HEK293 (cell line): ENCODE measurements around the gene ARHGAP8.

ENCODE experiments used
- CTCF ChIA-PET: fragments of 350-600 bp; formaldehyde crosslinking; extraction: SDS; loops from one replicate; lab custom pipeline; 2021; ENCODE audit warnings: antibody characterized with exemption; lab: Yijun Ruan, JAX
- POLR2A ChIA-PET: fragments of 300-600 bp; formaldehyde crosslinking; extraction: SDS; loops from one replicate; lab custom pipeline; 2020; ENCODE audit warnings: antibody characterized with exemption, inconsistent platforms; lab: Yijun Ruan, JAX
- H3K27ac ChIP-seq: fragments of 200-500 bp; sonication (Bioruptor generic); 2 replicates; pipeline ENCODE4 v1.5.1; 2014; ENCODE audit warnings: low read depth, low read length, control low read depth, inconsistent platforms; ENCODE audit errors: extremely low read depth
- H3K36me3 ChIP-seq, 2 experiments: fragments of 200-500 bp in 1 of 2; sonication (Bioruptor generic) in 1 of 2; 1 replicate in 1 of 2; 2 replicates in 1 of 2; pipeline ENCODE4 v1.5.1; 2014 to 2017; ENCODE audit warnings: inconsistent platforms in 2 of 2, low read length in 2 of 2; ENCODE audit not compliant: control insufficient read depth in 2 of 2, insufficient read depth in 1 of 2
- H3K4me1 ChIP-seq: fragments of 200-500 bp; sonication (Bioruptor generic); 2 replicates; pipeline ENCODE4 v1.5.1; 2014; ENCODE audit warnings: mild to moderate bottlenecking, low read length, inconsistent platforms; ENCODE audit not compliant: control insufficient read depth, insufficient read depth
- H3K4me3 ChIP-seq: 2 replicates; pipeline ENCODE4 v1.5.1; 2011; ENCODE audit warnings: low read depth, mild to moderate bottlenecking, control low read depth, low read length, moderate library complexity
- H3K9me3 ChIP-seq: fragments of 200-500 bp; sonication (Bioruptor generic); 2 replicates; pipeline ENCODE4 v1.5.1; 2014; ENCODE audit warnings: low read depth, low read length, inconsistent platforms; ENCODE audit not compliant: control insufficient read depth, insufficient read depth
- KLF8 ChIP-seq: fragments of 450-650 bp; formaldehyde crosslinking; IDR thresholded peaks from 2 replicates; pipeline ENCODE4 v1.5.1; 2016; ENCODE audit warnings: missing biosample characterization, missing genetic modification characterization
- MZF1 ChIP-seq: fragments of 450-650 bp; formaldehyde crosslinking; IDR thresholded peaks from 2 replicates; pipeline ENCODE4 v1.5.1; 2017; ENCODE audit warnings: missing biosample characterization, missing genetic modification characterization, borderline replicate concordance
- PATZ1 ChIP-seq: fragments of 450-650 bp; formaldehyde crosslinking; IDR thresholded peaks from 2 replicates; pipeline ENCODE4 v1.5.1; 2016; ENCODE audit warnings: missing biosample characterization, missing genetic modification characterization
- PRDM2 ChIP-seq: fragments of 450-650 bp; formaldehyde crosslinking; IDR thresholded peaks from 2 replicates; pipeline ENCODE4 v1.5.1; 2016; ENCODE audit warnings: missing biosample characterization, missing genetic modification characterization, borderline replicate concordance
- SALL2 ChIP-seq: fragments of 450-650 bp; formaldehyde crosslinking; IDR thresholded peaks from 2 replicates; pipeline ENCODE4 v1.5.0; 2017; ENCODE audit warnings: missing biosample characterization, mild to moderate bottlenecking, missing genetic modification characterization, borderline replicate concordance
- ZBTB1 ChIP-seq: fragments of 450-650 bp; formaldehyde crosslinking; IDR thresholded peaks from 2 replicates; pipeline ENCODE4 v1.5.1; 2016; ENCODE audit warnings: missing biosample characterization, missing genetic modification characterization
- ZNF121 ChIP-seq: fragments of 450-650 bp; formaldehyde crosslinking; IDR thresholded peaks from 2 replicates; pipeline ENCODE4 v1.5.1; 2016; ENCODE audit warnings: missing biosample characterization, missing genetic modification characterization
- ZNF202 ChIP-seq: fragments of 450-650 bp; formaldehyde crosslinking; IDR thresholded peaks from 2 replicates; pipeline ENCODE4 v1.5.1; 2016; ENCODE audit warnings: missing biosample characterization, missing genetic modification characterization, borderline replicate concordance
- ZNF366 ChIP-seq: fragments of 450-650 bp; formaldehyde crosslinking; conservative IDR thresholded peaks from 2 replicates; pipeline ENCODE4 v1.5.1; 2016; ENCODE audit warnings: missing biosample characterization, missing genetic modification characterization
- ZNF433 ChIP-seq: fragments of 450-650 bp; formaldehyde crosslinking; IDR thresholded peaks from 2 replicates; pipeline ENCODE4 v1.5.1; 2016; ENCODE audit warnings: missing biosample characterization, missing genetic modification characterization, low read depth
- ZNF473 ChIP-seq: fragments of 450-650 bp; formaldehyde crosslinking; IDR thresholded peaks from 2 replicates; pipeline ENCODE4 v1.5.1; 2017; ENCODE audit warnings: missing biosample characterization, missing genetic modification characterization
- ZNF48 ChIP-seq: fragments of 450-650 bp; formaldehyde crosslinking; IDR thresholded peaks from 2 replicates; pipeline ENCODE4 v1.5.1; 2016; ENCODE audit warnings: missing biosample characterization, missing genetic modification characterization
- ZNF529 ChIP-seq: fragments of 450-650 bp; formaldehyde crosslinking; IDR thresholded peaks from 2 replicates; pipeline ENCODE4 v1.5.1; 2017; ENCODE audit warnings: missing genetic modification characterization, missing biosample characterization; ENCODE audit not compliant: insufficient replicate concordance
- ZNF626 ChIP-seq: fragments of 450-650 bp; sonication (Bioruptor Pico); formaldehyde crosslinking; IDR thresholded peaks from 2 replicates; pipeline ENCODE4 v1.5.1; 2018; ENCODE audit warnings: missing biosample characterization, missing genetic modification characterization, inconsistent platforms
- ZNF664 ChIP-seq: fragments of 450-650 bp; formaldehyde crosslinking; IDR thresholded peaks from 2 replicates; pipeline ENCODE4 v1.5.1; 2016; ENCODE audit warnings: missing biosample characterization, missing genetic modification characterization

The ARHGAP8 gene

GRCh38 chr22:44786610-44787009, 34.2 kb downstream of the ARHGAP8 start:
- no peak overlapping the region for H3K27ac ChIP-seq
- no peak overlapping the region for H3K4me3 ChIP-seq
- H3K36me3 ChIP-seq: peaks cover 3 to 9% of the 10 kb centered on the region in 2 experiments; a peak in 2 of 3 replicates
- TF ChIP-seq ZNF121 (tag by site-specific recombination) (peak; percentile 90), ZNF664 (no peak), ZNF529 (tag by site-specific recombination) (no peak), ZNF48 (tag by site-specific recombination) (no peak), PRDM2 (no peak), KLF8 (tag by site-specific recombination) (no peak), ZNF202 (tag by site-specific recombination) (no peak)
- ChIA-PET CTCF (no interaction called here), POLR2A (no interaction called here)
- no peaks in the 10 kb centered on the region for H3K9me3 ChIP-seq
- no peaks in the 10 kb centered on the region for H3K4me1 ChIP-seq

GRCh38 chr22:44787832-44788231, 35.5 kb downstream of the ARHGAP8 start:
- Histone ChIP-seq H3K4me3 (no peak overlapping the region), H3K27ac (no peak overlapping the region), H3K36me3 (peaks cover 3 to 9% of the 10 kb centered on the region in 2 experiments; a peak in 2 of 3 replicates), H3K9me3 (no peaks in the 10 kb centered on the region)
- POLR2A ChIA-PET: no interaction called here
- no peak for TF ChIP-seq ZNF366 (tag by site-specific recombination)
- TF ChIP-seq, all 188 proteins: peak for 0
- CTCF ChIA-PET: no interaction called here
- no peaks in the 10 kb centered on the region for H3K4me1 ChIP-seq

GRCh38 chr22:44793106-44793505, 40.7 kb downstream of the ARHGAP8 start:
- POLR2A ChIA-PET: interaction anchor here (0.9 kb wide), 1 partner anchor 22 kb away, joined by 3 read pairs; no protein-coding TSS in a partner anchor
- Histone ChIP-seq H3K9me3 (no peaks in the 10 kb centered on the region), H3K4me3 (no peak overlapping the region), H3K36me3 (no peaks in the 10 kb centered on the region; a peak in 1 of 3 replicates), H3K27ac (no peak overlapping the region), H3K4me1 (peaks cover 3% of the 10 kb centered on the region)
- TF ChIP-seq SALL2: no peak
- no peak for TF ChIP-seq ZNF433 (tag by site-specific recombination)
- TF ChIP-seq ZBTB1 (tag by site-specific recombination): no peak
- no peak for TF ChIP-seq ZNF626
- TF ChIP-seq PRDM2: no peak
- TF ChIP-seq PATZ1 (tag by site-specific recombination): no peak
- TF ChIP-seq MZF1 (tag by site-specific recombination): no peak
- no peak for TF ChIP-seq ZNF473 (tag by site-specific recombination)
- CTCF ChIA-PET: interaction anchor here (0.5 to 1.6 kb wide), 3 partner anchors 8 to 27 kb away, joined by 3 to 4 read pairs (median 4); no protein-coding TSS in a partner anchor
